Fibroblast of villous mesenchyme (primary cell): ENCODE data around the gene CLCNKB. TPM values are rescaled to one million over a fixed set of nuclear protein-coding genes. Genes with fewer than 3 reads are reported as not detected.
A peak's percentile ranks its signal among the peaks of the same experiment; 100 is the strongest.

Experiments
- DNase-seq: peaks from one replicate; pipeline ENCODE4 v3.0.0-alpha.2; 2010; ENCODE audit warnings: low read depth
- H3K4me3 ChIP-seq: 2 replicates; pipeline ENCODE4 v1.5.1; 2011; ENCODE audit warnings: low read depth, mild to moderate bottlenecking, low read length
- total RNA-seq: library from RNA; depleted of rRNA; stranded (reverse); fragments of >200 nt; gene quantifications from 2 replicates; pipeline ENCODE4 v1.2.3, GENCODE V29; 2012
- TF ChIP-seq, protein P1 (sequence below): IDR thresholded peaks from 2 replicates; pipeline ENCODE4 v1.5.1; 2012; ENCODE audit warnings: low read depth, mild to moderate bottlenecking, low read length; ENCODE audit not compliant: insufficient read depth

Gene CLCNKB
- total RNA-seq, 1 donor = 0.43 TPM

DNA sequence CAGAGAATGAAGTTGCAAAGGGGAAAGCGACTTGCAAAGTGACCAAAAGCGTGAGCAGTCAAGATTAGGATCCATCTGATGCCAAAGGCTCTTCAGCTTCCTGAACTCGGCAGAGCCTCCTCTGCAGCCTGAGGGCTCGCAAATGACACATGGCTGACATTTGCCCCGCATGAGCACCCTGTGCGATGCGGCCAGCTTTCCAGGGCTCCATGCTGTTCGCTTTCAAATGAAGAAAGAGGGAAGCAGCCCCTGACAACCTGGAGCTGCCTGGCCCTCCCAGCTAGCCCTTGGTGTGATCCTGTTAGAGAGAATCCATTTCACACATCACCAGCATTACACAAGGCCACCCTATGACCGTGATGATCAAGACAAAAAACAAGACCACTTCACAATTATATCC, 50.0 kb downstream of the CLCNKB start:
- no peak for DNase-seq
- H3K4me3 ChIP-seq = no peak overlapping the region

DNA sequence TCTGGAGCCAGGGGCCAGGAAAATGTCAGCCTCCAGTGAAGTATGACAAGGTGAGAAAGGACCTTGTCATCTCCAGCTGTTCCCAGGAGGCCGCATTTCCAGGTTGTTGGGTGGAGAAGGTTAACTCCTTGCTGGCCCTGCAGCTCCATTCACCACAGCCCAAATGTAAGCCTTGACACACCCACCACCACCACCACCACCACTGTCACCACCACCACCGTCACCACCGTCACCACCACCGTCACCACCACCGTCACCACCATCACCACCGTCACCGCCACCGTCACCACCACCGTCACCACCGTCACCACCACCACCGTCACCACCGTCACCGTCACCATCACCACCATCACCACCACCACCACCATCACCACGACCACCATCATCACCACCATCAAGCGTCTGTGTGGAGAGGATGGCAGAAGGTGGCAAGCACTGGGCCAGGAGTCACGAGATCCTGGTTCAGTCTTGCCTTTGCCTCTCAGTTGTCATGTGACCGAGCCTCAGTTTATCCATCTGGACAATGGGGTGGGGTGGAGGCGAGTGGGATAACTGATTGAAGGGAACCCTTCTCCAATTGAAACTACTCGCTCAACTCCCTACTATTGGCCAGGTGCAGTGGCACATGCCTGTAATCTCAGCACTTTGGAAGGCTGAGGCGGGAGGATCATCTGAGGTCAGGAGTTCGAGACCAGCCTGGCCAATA, 51.0 kb downstream of the CLCNKB start:
- DNase-seq = no peak
- no peak overlapping the region for H3K4me3 ChIP-seq
- TF ChIP-seq, protein P1, sequence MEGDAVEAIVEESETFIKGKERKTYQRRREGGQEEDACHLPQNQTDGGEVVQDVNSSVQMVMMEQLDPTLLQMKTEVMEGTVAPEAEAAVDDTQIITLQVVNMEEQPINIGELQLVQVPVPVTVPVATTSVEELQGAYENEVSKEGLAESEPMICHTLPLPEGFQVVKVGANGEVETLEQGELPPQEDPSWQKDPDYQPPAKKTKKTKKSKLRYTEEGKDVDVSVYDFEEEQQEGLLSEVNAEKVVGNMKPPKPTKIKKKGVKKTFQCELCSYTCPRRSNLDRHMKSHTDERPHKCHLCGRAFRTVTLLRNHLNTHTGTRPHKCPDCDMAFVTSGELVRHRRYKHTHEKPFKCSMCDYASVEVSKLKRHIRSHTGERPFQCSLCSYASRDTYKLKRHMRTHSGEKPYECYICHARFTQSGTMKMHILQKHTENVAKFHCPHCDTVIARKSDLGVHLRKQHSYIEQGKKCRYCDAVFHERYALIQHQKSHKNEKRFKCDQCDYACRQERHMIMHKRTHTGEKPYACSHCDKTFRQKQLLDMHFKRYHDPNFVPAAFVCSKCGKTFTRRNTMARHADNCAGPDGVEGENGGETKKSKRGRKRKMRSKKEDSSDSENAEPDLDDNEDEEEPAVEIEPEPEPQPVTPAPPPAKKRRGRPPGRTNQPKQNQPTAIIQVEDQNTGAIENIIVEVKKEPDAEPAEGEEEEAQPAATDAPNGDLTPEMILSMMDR = no peak

More for the DNA sequence above, 50.0 kb downstream of the CLCNKB start:
- TF ChIP-seq, protein P1 = no peak

DNA sequence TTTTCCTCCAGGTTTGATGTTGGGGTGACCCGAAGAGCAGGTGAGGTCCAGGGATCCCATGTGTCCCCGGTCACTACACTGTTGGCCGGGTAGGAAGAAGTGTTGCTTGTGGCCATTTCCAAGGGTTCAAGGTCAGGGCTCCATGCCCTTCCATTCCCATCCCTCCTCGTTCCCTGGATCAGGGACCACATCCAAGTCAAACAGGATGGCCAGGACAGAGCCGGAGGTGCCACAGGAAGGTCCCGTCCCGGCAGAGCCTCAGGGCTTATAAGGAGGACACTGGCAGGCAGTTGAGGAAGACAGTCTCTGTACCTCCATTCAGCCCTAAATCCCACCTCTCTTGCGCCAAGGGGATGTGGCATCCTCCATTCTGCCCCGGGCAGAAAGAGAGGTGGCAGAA, 51.9 kb downstream of the CLCNKB start:
- TF ChIP-seq, protein P1 = no peak
- no peak overlapping the region for H3K4me3 ChIP-seq
- DNase-seq = no peak

DNA sequence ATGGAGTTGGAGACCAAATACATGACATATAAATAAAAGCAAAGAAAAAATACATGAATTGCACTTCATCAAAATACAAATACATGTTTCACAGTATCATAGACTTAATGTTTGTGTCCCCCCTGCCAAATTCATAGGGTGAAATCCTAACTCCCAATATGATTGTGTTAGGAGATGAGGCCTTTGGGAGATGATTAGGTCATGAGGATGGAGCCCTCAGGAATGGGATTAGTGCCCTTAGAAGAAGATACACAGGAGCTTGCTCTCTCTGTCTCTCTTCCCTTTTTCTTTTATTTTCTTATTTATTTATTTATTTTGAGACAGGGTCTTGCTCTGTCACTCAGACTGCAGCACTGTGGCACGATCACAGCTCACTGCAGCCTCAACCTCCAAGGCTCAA, 55.8 kb downstream of the CLCNKB start:
- TF ChIP-seq, protein P1 = no peak
- no peak for DNase-seq
- H3K4me3 ChIP-seq = no peak overlapping the region

DNA sequence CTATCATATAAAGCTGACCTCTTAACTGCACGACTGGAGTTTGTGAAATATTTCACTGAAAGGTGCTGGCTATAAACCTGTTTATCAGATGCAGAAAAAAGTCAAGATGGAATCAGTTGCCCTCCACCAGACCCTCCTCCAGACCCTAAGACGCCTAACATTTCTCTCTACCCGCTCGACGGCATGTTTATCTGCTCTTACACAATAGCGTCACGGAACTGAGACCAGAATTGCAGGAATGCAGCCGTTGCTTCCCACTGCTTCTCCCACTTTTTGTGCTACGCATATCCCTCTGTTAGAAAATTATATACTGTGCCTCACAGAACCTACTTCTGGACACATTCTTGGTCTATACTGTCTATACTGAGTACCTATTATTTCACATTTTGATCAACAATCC, 58.0 kb downstream of the CLCNKB start:
- TF ChIP-seq, protein P1 = no peak
- H3K4me3 ChIP-seq = no peak overlapping the region
- DNase-seq = peak; percentile 45

Other genes with a start within 250 kb of the CLCNKB start
- gene UQCRHL, start 236.1 kb upstream of the CLCNKB start, total RNA-seq = 1.3 and 1.9 TPM in 2 replicates
- 25.4 and 30.2 TPM in 2 replicates for gene SPEN, start 196.1 kb upstream of the CLCNKB start, total RNA-seq
- gene ZBTB17, start 67.7 kb upstream of the CLCNKB start, total RNA-seq = 22.5 and 31.5 TPM in 2 replicates
- not detected in 2 replicates for gene SRARP, start 39.5 kb upstream of the CLCNKB start, total RNA-seq
- gene HSPB7, start 25.7 kb upstream of the CLCNKB start, total RNA-seq = 1.7 and 3.5 TPM in 2 replicates
- not detected in 2 replicates for gene CLCNKA, start 21.7 kb upstream of the CLCNKB start, total RNA-seq
- gene FAM131C, start 29.9 kb downstream of the CLCNKB start, total RNA-seq = under 0.01 TPM in 1 of 2 replicates, not detected in the other
- gene EPHA2, start 112.3 kb downstream of the CLCNKB start, total RNA-seq = 47.0 and 104 TPM in 2 replicates
- 9.9 and 11.6 TPM in 2 replicates for gene ARHGEF19, start 168.9 kb downstream of the CLCNKB start, total RNA-seq
- gene CPLANE2, start 193.4 kb downstream of the CLCNKB start, total RNA-seq = 13.0 and 15.1 TPM in 2 replicates